Mesenchymal stem cell (in vitro differentiated cells and primary cell): ENCODE measurements around the gene ISCU.

ENCODE experiments used
- DNase-seq: peaks from one replicate; pipeline ENCODE4 v3.0.0-alpha.2; 2013
- H2AFZ ChIP-seq: one replicate; pipeline ENCODE4 v1.6.1; 2013; ENCODE audit warnings: low read depth, mild to moderate bottlenecking, control low read depth, inconsistent platforms, low read length, moderate library complexity
- H2AK5ac ChIP-seq: 2 replicates; pipeline ENCODE4 v1.6.1; 2013; ENCODE audit warnings: low read length, moderate library complexity, mild to moderate bottlenecking, inconsistent platforms; ENCODE audit not compliant: severe bottlenecking
- H2BK120ac ChIP-seq: one replicate; pipeline ENCODE4 v1.6.1; 2013; ENCODE audit warnings: low read depth, mild to moderate bottlenecking, inconsistent platforms, low read length, moderate library complexity
- H2BK12ac ChIP-seq, 2 experiments: one replicate each; pipeline ENCODE4 v1.6.1; 2013; ENCODE audit warnings: inconsistent platforms in 2 of 2, low read length in 2 of 2, mild to moderate bottlenecking in 2 of 2, moderate library complexity in 2 of 2, control low read depth in 1 of 2
- H2BK15ac ChIP-seq: one replicate; pipeline ENCODE4 v1.6.1; 2013; ENCODE audit warnings: mild to moderate bottlenecking, low read depth, inconsistent platforms; ENCODE audit not compliant: poor library complexity, severe bottlenecking
- H2BK5ac ChIP-seq: 2 replicates; pipeline ENCODE4 v1.6.1; 2013; ENCODE audit warnings: low read depth, mild to moderate bottlenecking, low read length, control low read depth, inconsistent platforms; ENCODE audit not compliant: poor library complexity, severe bottlenecking
- H3K14ac ChIP-seq, 2 experiments: one replicate each; pipeline ENCODE4 v1.6.1; 2013; ENCODE audit warnings: inconsistent platforms in 2 of 2, low read length in 2 of 2, control low read depth in 1 of 2, mild to moderate bottlenecking in 1 of 2, moderate library complexity in 1 of 2
- H3K18ac ChIP-seq, 2 experiments: one replicate each; pipeline ENCODE4 v1.6.1; 2013; ENCODE audit warnings: inconsistent platforms in 2 of 2, low read length in 2 of 2, control low read depth in 1 of 2, low read depth in 1 of 2, mild to moderate bottlenecking in 1 of 2
- H3K23ac ChIP-seq, 2 experiments: one replicate each; pipeline ENCODE4 v1.6.1; 2013; ENCODE audit warnings: inconsistent platforms in 2 of 2, low read length in 2 of 2, mild to moderate bottlenecking in 2 of 2, moderate library complexity in 2 of 2, control low read depth in 1 of 2
- H3K27ac ChIP-seq: 2 replicates; pipeline ENCODE4 v1.5.1; 2013; ENCODE audit warnings: mild to moderate bottlenecking, moderate library complexity, low read length, control low read depth, inconsistent platforms; ENCODE audit not compliant: poor library complexity, severe bottlenecking
- H3K27me3 ChIP-seq, 2 experiments: 2 replicates each; pipeline versions ENCODE4 v1.6.1 to v1.7.0; 2013; ENCODE audit warnings: low read length in 2 of 2, mild to moderate bottlenecking in 2 of 2, moderate library complexity in 2 of 2, control low read depth in 1 of 2, inconsistent platforms in 1 of 2; ENCODE audit not compliant: control insufficient read depth in 1 of 2, insufficient read depth in 1 of 2
- H3K36me3 ChIP-seq, 2 experiments: 2 replicates each; pipeline versions ENCODE4 v1.6.1 to v1.7.0; 2013; ENCODE audit warnings: low read length in 2 of 2, control low read depth in 1 of 2, inconsistent platforms in 1 of 2, low read depth in 1 of 2, mild to moderate bottlenecking in 1 of 2; ENCODE audit not compliant: insufficient read depth in 2 of 2, control insufficient read depth in 1 of 2
- H3K4ac ChIP-seq, 2 experiments: one replicate each; pipeline ENCODE4 v1.6.1; 2013; ENCODE audit warnings: inconsistent platforms in 2 of 2, low read length in 2 of 2, mild to moderate bottlenecking in 2 of 2, moderate library complexity in 2 of 2, control low read depth in 1 of 2, low read depth in 1 of 2
- H3K4me1 ChIP-seq: 2 replicates; pipeline ENCODE4 v1.6.1; 2013; ENCODE audit warnings: low read depth, low read length, control low read depth; ENCODE audit not compliant: control insufficient read depth, insufficient read depth
- H3K4me2 ChIP-seq: 2 replicates; pipeline ENCODE4 v1.6.1; 2013; ENCODE audit warnings: low read length, mild to moderate bottlenecking, inconsistent platforms; ENCODE audit not compliant: poor library complexity, severe bottlenecking
- H3K4me3 ChIP-seq, 2 experiments: 2 replicates each; pipeline versions ENCODE4 v1.5.1 to v1.7.0; 2013; ENCODE audit warnings: low read length in 2 of 2, mild to moderate bottlenecking in 2 of 2, control low read depth in 1 of 2, low read depth in 1 of 2; ENCODE audit not compliant: insufficient read depth in 1 of 2
- H3K79me1 ChIP-seq: replicated peaks from 2 replicates; pipeline ENCODE4 v1.6.1; 2013; ENCODE audit warnings: mild to moderate bottlenecking, control low read depth, low read length, inconsistent platforms; ENCODE audit not compliant: poor library complexity, severe bottlenecking
- H3K9ac ChIP-seq: 2 replicates; pipeline ENCODE4 v1.7.0; 2013; ENCODE audit warnings: mild to moderate bottlenecking, low read length, moderate library complexity
- H3K9me3 ChIP-seq: 2 replicates; pipeline ENCODE4 v1.7.0; 2013; ENCODE audit warnings: mild to moderate bottlenecking, low read length; ENCODE audit not compliant: control insufficient read depth
- H4K8ac ChIP-seq: one replicate; pipeline ENCODE4 v1.6.1; 2013; ENCODE audit warnings: inconsistent platforms, mild to moderate bottlenecking, low read length, moderate library complexity
- H4K91ac ChIP-seq: one replicate; pipeline ENCODE4 v1.6.1; 2013; ENCODE audit warnings: mild to moderate bottlenecking, low read length, inconsistent platforms
- WGBS: methylation state at CpG from one replicate; pipeline ENCODE4 v1.1.7; 2013; ENCODE audit warnings: mixed read lengths; 5-methylcytosine and 5-hydroxymethylcytosine counted together

Gene ISCU

GRCh38 chr12:108602976-108603704, 40.7 kb downstream of the ISCU start:
- Histone ChIP-seq H3K14ac (peak overlapping the region in 1 of 2 experiments; percentile 9), H3K9ac (no peak overlapping the region), H4K8ac (no peak overlapping the region), H2BK12ac (peak overlapping the region; percentile 9 to 80), H4K91ac (peak overlapping the region; percentile 56), H3K4me1 (peaks cover 21% of the 10 kb centered on the region), H3K36me3 (no peaks in the 10 kb centered on the region), H2BK5ac (no peak overlapping the region), H3K79me1 (no peaks in the 10 kb centered on the region), H3K27ac (no peak overlapping the region), H2AFZ (no peak overlapping the region), H2AK5ac (peak overlapping the region; percentile 47), H3K4ac (peak overlapping the region; percentile 54 to 82), H3K4me3 (no peak overlapping the region), H3K18ac (peak overlapping the region in 1 of 2 experiments; percentile 73), H3K4me2 (no peak overlapping the region), H3K9me3 (no peaks in the 10 kb centered on the region), H3K23ac (no peak overlapping the region), H2BK120ac (no peak overlapping the region), H2BK15ac (peak overlapping the region; percentile 49), H3K27me3 (no peaks in the 10 kb centered on the region)
- no peak for DNase-seq
- 96% methylated on average over 12 of the region's 15 CpGs for WGBS

GRCh38 chr12:108603743-108604142, 41.3 kb downstream of the ISCU start:
- 80% methylated on average over 4 of the region's 4 CpGs for WGBS
- H2BK5ac ChIP-seq = no peak overlapping the region
- no peaks in the 10 kb centered on the region for H3K36me3 ChIP-seq
- peak overlapping the region in 1 of 2 experiments; percentile 70 for H3K18ac ChIP-seq
- H3K14ac ChIP-seq = no peak overlapping the region
- no peak overlapping the region for H4K8ac ChIP-seq
- no peak overlapping the region for H2AFZ ChIP-seq
- no peaks in the 10 kb centered on the region for H3K9me3 ChIP-seq
- no peaks in the 10 kb centered on the region for H3K27me3 ChIP-seq
- no peak overlapping the region for H3K9ac ChIP-seq
- H2BK120ac ChIP-seq = no peak overlapping the region
- peak overlapping the region; percentile 16 for H2AK5ac ChIP-seq
- H3K4me2 ChIP-seq = no peak overlapping the region
- H3K79me1 ChIP-seq = no peaks in the 10 kb centered on the region
- H4K91ac ChIP-seq = peak overlapping the region; percentile 5
- no peak overlapping the region for H2BK15ac ChIP-seq
- peak overlapping the region in 1 of 2 experiments; percentile 46 for H2BK12ac ChIP-seq
- H3K4ac ChIP-seq = no peak overlapping the region
- no peak overlapping the region for H3K4me3 ChIP-seq
- no peak for DNase-seq
- H3K23ac ChIP-seq = no peak overlapping the region
- H3K27ac ChIP-seq = no peak overlapping the region
- peaks cover 21% of the 10 kb centered on the region for H3K4me1 ChIP-seq

- Histone ChIP-seq H3K36me3 (no peaks in the 10 kb centered on the region), H3K4me3 (no peak overlapping the region), H3K4me2 (no peak overlapping the region), H3K27me3 (no peaks in the 10 kb centered on the region), H2AK5ac (no peak overlapping the region), H2BK120ac (no peak overlapping the region), H3K18ac (no peak overlapping the region), H3K23ac (no peak overlapping the region), H3K4ac (peak overlapping the region in 1 of 2 experiments; percentile 42), H3K14ac (no peak overlapping the region), H2BK12ac (peak overlapping the region; percentile 12 to 45), H4K91ac (peak overlapping the region; percentile 72), H3K79me1 (no peaks in the 10 kb centered on the region), H4K8ac (no peak overlapping the region), H3K4me1 (peaks cover 23% of the 10 kb centered on the region), H3K9me3 (no peaks in the 10 kb centered on the region), H2BK5ac (no peak overlapping the region), H3K9ac (peak overlapping the region; percentile 12), H2BK15ac (peak overlapping the region; percentile 84), H3K27ac (no peak overlapping the region), H2AFZ (no peak overlapping the region)
- WGBS = 70% methylated on average over 14 of the region's 14 CpGs
- no peak for DNase-seq
These were observed 42.0 kb downstream of the ISCU start for GRCh38 chr12:108604208-108604941.

- no peak overlapping the region for H4K8ac ChIP-seq
- H3K27ac ChIP-seq = no peak overlapping the region
These were observed 42.7 kb downstream of the ISCU start for GRCh38 chr12:108605000-108605689.

More at GRCh38 chr12:108605000-108605689, 42.7 kb downstream of the ISCU start:
- DNase-seq = peak; percentile 68
- Histone ChIP-seq H3K23ac (no peak overlapping the region), H2BK12ac (peak overlapping the region in 1 of 2 experiments; percentile 25), H3K4me2 (no peak overlapping the region), H3K18ac (peak overlapping the region; percentile 25 to 50), H3K79me1 (no peaks in the 10 kb centered on the region), H3K36me3 (no peaks in the 10 kb centered on the region), H3K4me3 (no peak overlapping the region), H3K27me3 (no peaks in the 10 kb centered on the region), H3K14ac (no peak overlapping the region), H4K91ac (peak overlapping the region; percentile 22), H2BK5ac (no peak overlapping the region), H2BK120ac (no peak overlapping the region), H2AFZ (no peak overlapping the region), H2AK5ac (no peak overlapping the region), H3K4me1 (peaks cover 28% of the 10 kb centered on the region), H2BK15ac (no peak overlapping the region), H3K4ac (peak overlapping the region in 1 of 2 experiments; percentile 53), H3K9ac (peak overlapping the region; percentile 21), H3K9me3 (no peaks in the 10 kb centered on the region)
- WGBS = 93% methylated on average over 2 of the region's 3 CpGs
